Spinal cord (tissue), 10 donors: Measurements from ENCODE around the gene CLNS1A. TPM values are rescaled to one million over a fixed set of nuclear protein-coding genes. Genes with fewer than 3 reads are reported as not detected.
A peak's percentile ranks its signal among the peaks of the same experiment; 100 is the strongest.
"Not testable (repeated sequence)": the region's sequence is repeated elsewhere in the genome, so short reads cannot be mapped to it uniquely, and the experiment has no call there.

ENCODE experiments used
- DNase-seq, 6 donors: peaks; one replicate each; pipeline versions ENCODE4 v3.0.0 to v3.0.0-alpha.2; 2013 to 2015; ENCODE audit warnings: low spot score in 6 of 6, low read depth in 4 of 6
- H3K27ac ChIP-seq: one replicate; pipeline ENCODE4 v1.5.1; 2013; ENCODE audit warnings: low read depth, low read length, control low read depth
- H3K27me3 ChIP-seq: one replicate; pipeline ENCODE4 v1.6.1; 2013; ENCODE audit warnings: low read length; ENCODE audit not compliant: control insufficient read depth, insufficient read depth
- H3K36me3 ChIP-seq: one replicate; pipeline ENCODE4 v1.6.1; 2013; ENCODE audit warnings: low read length; ENCODE audit not compliant: control insufficient read depth, insufficient read depth
- H3K4me1 ChIP-seq: one replicate; pipeline ENCODE4 v1.6.1; 2013; ENCODE audit warnings: low read length; ENCODE audit not compliant: control insufficient read depth, insufficient read depth
- H3K4me3 ChIP-seq: one replicate; pipeline ENCODE4 v1.5.1; 2013; ENCODE audit warnings: low read depth, low read length, control low read depth
- H3K9me3 ChIP-seq: one replicate; pipeline ENCODE4 v1.6.1; 2013; ENCODE audit warnings: low read length; ENCODE audit not compliant: control insufficient read depth, insufficient read depth
- WGBS: methylation state at CpG from one replicate; pipeline ENCODE4 v1.1.5; 2013; ENCODE audit warnings: missing lambda C conversion rate; ENCODE audit not compliant: insufficient coverage; 5-methylcytosine and 5-hydroxymethylcytosine counted together
- polyA plus RNA-seq, 2 donors: library from polyadenylated mRNA; unstranded; fragments of 120-200 nt; gene quantifications; one replicate each; pipeline ENCODE4 v1.2.1, GENCODE V29; 2013; ENCODE audit not compliant: insufficient read length in 2 of 2
- total RNA-seq, 2 donors: library from RNA; depleted of rRNA in 1 of 2; stranded (reverse); fragments of 120-200 nt in 1 of 2; fragments of >200 nt in 1 of 2; gene quantifications; one replicate each; pipeline versions ENCODE4 v1.2.3 to v1.2.4, GENCODE V29; 2013 to 2014
- donor health status: healthy.

CLNS1A gene
- total and polyA plus RNA-seq, 4 donors: 155 to 216 (median 173) TPM

- no peaks in the 10 kb centered on the region for H3K27me3 ChIP-seq
- H3K27ac ChIP-seq: no peak overlapping the region
- H3K9me3 ChIP-seq: no peaks in the 10 kb centered on the region
- no CpG with 5 or more reads among the region's 4 CpGs for WGBS
- no peak overlapping the region for H3K4me3 ChIP-seq
- no peaks in the 10 kb centered on the region for H3K4me1 ChIP-seq
- DNase-seq: no peak
- H3K36me3 ChIP-seq: no peaks in the 10 kb centered on the region
Measured at GRCh38 chr11:77658213-77659013, 20.8 kb upstream of the CLNS1A start.

GRCh38 chr11:77656362-77656761, 18.8 kb upstream of the CLNS1A start:
- H3K9me3 ChIP-seq: no peaks in the 10 kb centered on the region
- no peaks in the 10 kb centered on the region for H3K36me3 ChIP-seq
- no peak for DNase-seq
- no peak overlapping the region for H3K4me3 ChIP-seq
- no peaks in the 10 kb centered on the region for H3K27me3 ChIP-seq
- H3K27ac ChIP-seq: no peak overlapping the region
- WGBS: 100% methylated on average over 2 of the region's 7 CpGs
- H3K4me1 ChIP-seq: no peaks in the 10 kb centered on the region

- Histone ChIP-seq H3K4me1 (no peaks in the 10 kb centered on the region), H3K27ac (no peak overlapping the region), H3K4me3 (no peak overlapping the region), H3K27me3 (no peaks in the 10 kb centered on the region), H3K9me3 (no peaks in the 10 kb centered on the region), H3K36me3 (no peaks in the 10 kb centered on the region)
- no peak for DNase-seq
- 94% methylated on average over 3 of the region's 4 CpGs for WGBS
Measured at GRCh38 chr11:77654770-77655434, 17.3 kb upstream of the CLNS1A start.

GRCh38 chr11:77650123-77650522, 12.5 kb upstream of the CLNS1A start:
- Histone ChIP-seq H3K9me3 (no peaks in the 10 kb centered on the region), H3K4me1 (no peaks in the 10 kb centered on the region), H3K36me3 (no peaks in the 10 kb centered on the region), H3K27me3 (no peaks in the 10 kb centered on the region), H3K4me3 (no peak overlapping the region), H3K27ac (no peak overlapping the region)
- WGBS: no CpG with 5 or more reads among the region's 3 CpGs
- DNase-seq: no peak

- WGBS: 57% methylated on average over 1 of the region's 3 CpGs
Measured at GRCh38 chr11:77647654-77648305, 10.2 kb upstream of the CLNS1A start.

GRCh38 chr11:77644887-77645286, 7.3 kb upstream of the CLNS1A start:
- Histone ChIP-seq H3K9me3 (no peaks in the 10 kb centered on the region), H3K27ac (no peak overlapping the region)
- 82% methylated on average over 1 of the region's 1 CpG for WGBS

More at GRCh38 chr11:77647654-77648305, 10.2 kb upstream of the CLNS1A start:
- Histone ChIP-seq H3K36me3 (no peaks in the 10 kb centered on the region), H3K9me3 (no peaks in the 10 kb centered on the region), H3K4me3 (no peak overlapping the region), H3K27me3 (no peaks in the 10 kb centered on the region), H3K27ac (no peak overlapping the region), H3K4me1 (no peaks in the 10 kb centered on the region)
- DNase-seq: peak in 2 of 6 donors; percentile 4 to 17

GRCh38 chr11:77642228-77642627, 4.6 kb upstream of the CLNS1A start:
- Histone ChIP-seq H3K27me3 (no peaks in the 10 kb centered on the region), H3K36me3 (no peaks in the 10 kb centered on the region), H3K4me3 (no peak overlapping the region), H3K4me1 (peaks cover 4% of the 10 kb centered on the region), H3K27ac (no peak overlapping the region), H3K9me3 (no peaks in the 10 kb centered on the region)
- WGBS: 78% methylated on average over 1 of the region's 2 CpGs
- DNase-seq: no peak

More at GRCh38 chr11:77644887-77645286, 7.3 kb upstream of the CLNS1A start:
- Histone ChIP-seq H3K4me3 (no peak overlapping the region), H3K27me3 (no peaks in the 10 kb centered on the region), H3K36me3 (no peaks in the 10 kb centered on the region), H3K4me1 (no peaks in the 10 kb centered on the region)
- no peak for DNase-seq

GRCh38 chr11:77636731-77637344, 756 bp downstream of the CLNS1A start:
- H3K36me3 ChIP-seq: no peaks in the 10 kb centered on the region
- peaks cover 14% of the 10 kb centered on the region for H3K4me1 ChIP-seq
- H3K27ac ChIP-seq: no peak overlapping the region
- no peaks in the 10 kb centered on the region for H3K27me3 ChIP-seq
- peak in 1 of 6 donors; percentile 6 for DNase-seq
- H3K4me3 ChIP-seq: peak overlapping the region; percentile 95
- no peaks in the 10 kb centered on the region for H3K9me3 ChIP-seq
- no CpG with 5 or more reads among the region's 14 CpGs for WGBS

GRCh38 chr11:77633926-77634325, 3.7 kb downstream of the CLNS1A start:
- not testable (repeated sequence) for H3K36me3 ChIP-seq, H3K27ac ChIP-seq, H3K9me3 ChIP-seq, DNase-seq, H3K27me3 ChIP-seq, H3K4me3 ChIP-seq
- H3K4me1 ChIP-seq: peaks cover 14% of the 10 kb centered on the region
- WGBS: 100% methylated on average over 1 of the region's 5 CpGs
